Activated CD8-positive, alpha-beta T cell treated with anti-CD3 and anti-CD28 coated beads, Interleukin-2, amount 10 ng/mL, durations not matched to agents 7 days and 5 days (primary cell): ENCODE data around the gene RASSF8. TPM values are rescaled to one million over a fixed set of nuclear protein-coding genes. Genes with fewer than 3 reads are reported as not detected.

ENCODE experiments used
- ATAC-seq: fragments of 150-1000 bp; cut with Tn5 transposase; one replicate; pipeline ENCODE4 v1.10.0; 2021; ENCODE audit warnings: moderate library complexity
- CTCF ChIA-PET: fragments of 350-600 bp; sonication (Branson Sonifier 250); formaldehyde crosslinking; loops from one replicate; lab custom pipeline; 2021; ENCODE audit warnings: antibody characterized with exemption; lab: Charles Lee
- POLR2A ChIA-PET: fragments of 350-600 bp; sonication (Branson Sonifier 250); formaldehyde crosslinking; loops from one replicate; lab custom pipeline; 2021; ENCODE audit warnings: antibody characterized with exemption; lab: Charles Lee
- DNase-seq: peaks from one replicate; pipeline ENCODE4 v3.0.0-alpha.2; 2020
- H3K27ac Mint-ChIP-seq: one replicate; pipeline ENCODE4 v1.8.0; 2021; ENCODE audit warnings: mild to moderate bottlenecking, mixed read lengths
- H3K27me3 Mint-ChIP-seq: one replicate; pipeline ENCODE4 v1.8.0; 2021; ENCODE audit warnings: low read depth, mixed read lengths
- H3K36me3 Mint-ChIP-seq: one replicate; pipeline ENCODE4 v1.8.0; 2021; ENCODE audit warnings: low read depth, mixed read lengths
- H3K4me1 Mint-ChIP-seq: one replicate; pipeline ENCODE4 v1.8.0; 2021; ENCODE audit warnings: low read depth, mixed read lengths
- H3K4me3 Mint-ChIP-seq: one replicate; pipeline ENCODE4 v1.8.0; 2021; ENCODE audit warnings: mild to moderate bottlenecking, mixed read lengths
- H3K9me3 Mint-ChIP-seq: one replicate; pipeline ENCODE4 v1.8.0; 2022; ENCODE audit warnings: mixed read lengths; ENCODE audit not compliant: insufficient read depth
- total RNA-seq, 2 experiments: library from RNA; stranded (reverse); gene quantifications; one replicate each; pipeline ENCODE4 v1.2.3, GENCODE V29; 2021

The RASSF8 gene
- 1 to 10 TPM; 1.0 TPM for total RNA-seq

- no peaks in the 10 kb centered on the region for H3K9me3 Mint-ChIP-seq
- peaks cover 54% of the 10 kb centered on the region for H3K27me3 Mint-ChIP-seq
- ATAC-seq (peak; percentile 84), DNase-seq (peak; percentile 29)
- peaks cover 11% of the 10 kb centered on the region for H3K4me1 Mint-ChIP-seq
- peak within 1 kb of the TSS; percentile 74 for H3K4me3 Mint-ChIP-seq
- no peak within 1 kb of the TSS for H3K27ac Mint-ChIP-seq
- no peaks in the 10 kb centered on the region for H3K36me3 Mint-ChIP-seq
- POLR2A ChIA-PET = no interaction called here
- CTCF ChIA-PET = no interaction called here
These were observed at the start of gene RASSF8 for GRCh38 chr12:25958428-25959070. RASSF8 (plus strand) TSS chr12:25958682; CDS start chr12:26055344, 96,662 bp downstream.

- DNase-seq (no peak), ATAC-seq (no peak)
- H3K27me3 Mint-ChIP-seq = peaks cover 5% of the 10 kb centered on the region
- H3K36me3 Mint-ChIP-seq = no peaks in the 10 kb centered on the region
- no peak overlapping the region for H3K27ac Mint-ChIP-seq
- CTCF ChIA-PET = no interaction called here
- no peaks in the 10 kb centered on the region for H3K4me1 Mint-ChIP-seq
- POLR2A ChIA-PET = no interaction called here
- H3K9me3 Mint-ChIP-seq = no peaks in the 10 kb centered on the region
- H3K4me3 Mint-ChIP-seq = no peak overlapping the region
These were observed 43.9 kb upstream of the RASSF8 start for GRCh38 chr12:25914551-25914950.

GRCh38 chr12:25924491-25925001 lies 33.9 kb upstream of the RASSF8 start:
- DNase-seq (no peak), ATAC-seq (no peak)
- Mint-ChIP-seq H3K27ac (no peak overlapping the region), H3K4me3 (no peak overlapping the region), H3K4me1 (no peaks in the 10 kb centered on the region), H3K27me3 (no peaks in the 10 kb centered on the region), H3K9me3 (no peaks in the 10 kb centered on the region), H3K36me3 (no peaks in the 10 kb centered on the region)
- CTCF ChIA-PET = no interaction called here
- POLR2A ChIA-PET = no interaction called here

- CTCF ChIA-PET = no interaction called here
- Mint-ChIP-seq H3K27me3 (no peaks in the 10 kb centered on the region), H3K4me1 (no peaks in the 10 kb centered on the region), H3K27ac (no peak overlapping the region), H3K9me3 (no peaks in the 10 kb centered on the region), H3K36me3 (no peaks in the 10 kb centered on the region), H3K4me3 (no peak overlapping the region)
- POLR2A ChIA-PET = no interaction called here
- ATAC-seq (no peak), DNase-seq (no peak)
These were observed 33.4 kb upstream of the RASSF8 start for GRCh38 chr12:25925064-25925463.

- Mint-ChIP-seq H3K4me3 (no peak overlapping the region), H3K27ac (no peak overlapping the region), H3K27me3 (no peaks in the 10 kb centered on the region), H3K36me3 (no peaks in the 10 kb centered on the region), H3K4me1 (no peaks in the 10 kb centered on the region), H3K9me3 (no peaks in the 10 kb centered on the region)
- no peak for ATAC-seq
- ChIA-PET POLR2A (no interaction called here), CTCF (no interaction called here)
- DNase-seq = no peak
These were observed 31.9 kb upstream of the RASSF8 start for GRCh38 chr12:25926536-25926935.

- H3K27me3 Mint-ChIP-seq = no peaks in the 10 kb centered on the region
- no peak overlapping the region for H3K27ac Mint-ChIP-seq
- ATAC-seq (no peak), DNase-seq (no peak)
- ChIA-PET CTCF (no interaction called here), POLR2A (no interaction called here)
- H3K4me1 Mint-ChIP-seq = no peaks in the 10 kb centered on the region
- no peaks in the 10 kb centered on the region for H3K36me3 Mint-ChIP-seq
- no peaks in the 10 kb centered on the region for H3K9me3 Mint-ChIP-seq
- H3K4me3 Mint-ChIP-seq = no peak overlapping the region
These were observed 29.3 kb upstream of the RASSF8 start for GRCh38 chr12:25929142-25929541.

- no peaks in the 10 kb centered on the region for H3K36me3 Mint-ChIP-seq
- no peak overlapping the region for H3K4me3 Mint-ChIP-seq
- CTCF ChIA-PET = no interaction called here
- ATAC-seq = no peak
- no peak overlapping the region for H3K27ac Mint-ChIP-seq
- H3K9me3 Mint-ChIP-seq = no peaks in the 10 kb centered on the region
- POLR2A ChIA-PET = no interaction called here
- no peaks in the 10 kb centered on the region for H3K4me1 Mint-ChIP-seq
- no peak for DNase-seq
- H3K27me3 Mint-ChIP-seq = peaks cover 3% of the 10 kb centered on the region
These were observed 25.5 kb upstream of the RASSF8 start for GRCh38 chr12:25932971-25933370.

- H3K27me3 Mint-ChIP-seq = peaks cover 3% of the 10 kb centered on the region
- no peak overlapping the region for H3K4me3 Mint-ChIP-seq
- ChIA-PET CTCF (no interaction called here), POLR2A (no interaction called here)
- ATAC-seq (no peak), DNase-seq (no peak)
- H3K9me3 Mint-ChIP-seq = no peaks in the 10 kb centered on the region
- no peaks in the 10 kb centered on the region for H3K4me1 Mint-ChIP-seq
- H3K36me3 Mint-ChIP-seq = no peaks in the 10 kb centered on the region
- H3K27ac Mint-ChIP-seq = no peak overlapping the region
These were observed 24.0 kb upstream of the RASSF8 start for GRCh38 chr12:25934456-25934855.

GRCh38 chr12:25935355-25936144 lies 22.9 kb upstream of the RASSF8 start:
- H3K27me3 Mint-ChIP-seq = peaks cover 3% of the 10 kb centered on the region
- ATAC-seq = no peak
- H3K9me3 Mint-ChIP-seq = no peaks in the 10 kb centered on the region
- H3K27ac Mint-ChIP-seq = no peak overlapping the region
- ChIA-PET POLR2A (no interaction called here), CTCF (no interaction called here)
- no peak for DNase-seq
- H3K36me3 Mint-ChIP-seq = no peaks in the 10 kb centered on the region
- no peaks in the 10 kb centered on the region for H3K4me1 Mint-ChIP-seq
- H3K4me3 Mint-ChIP-seq = no peak overlapping the region

GRCh38 chr12:25937096-25937495 lies 21.4 kb upstream of the RASSF8 start:
- no peaks in the 10 kb centered on the region for H3K4me1 Mint-ChIP-seq
- POLR2A ChIA-PET = no interaction called here
- no peaks in the 10 kb centered on the region for H3K9me3 Mint-ChIP-seq
- H3K36me3 Mint-ChIP-seq = no peaks in the 10 kb centered on the region
- no peak overlapping the region for H3K4me3 Mint-ChIP-seq
- no peak for ATAC-seq
- DNase-seq = no peak
- CTCF ChIA-PET = no interaction called here
- no peak overlapping the region for H3K27ac Mint-ChIP-seq
- H3K27me3 Mint-ChIP-seq = peaks cover 3% of the 10 kb centered on the region

- no peaks in the 10 kb centered on the region for H3K36me3 Mint-ChIP-seq
- DNase-seq (no peak), ATAC-seq (no peak)
- no peaks in the 10 kb centered on the region for H3K9me3 Mint-ChIP-seq
- no peak overlapping the region for H3K27ac Mint-ChIP-seq
- ChIA-PET CTCF (no interaction called here), POLR2A (no interaction called here)
- H3K4me1 Mint-ChIP-seq = no peaks in the 10 kb centered on the region
- peaks cover 5% of the 10 kb centered on the region for H3K27me3 Mint-ChIP-seq
- no peak overlapping the region for H3K4me3 Mint-ChIP-seq
These were observed 19.9 kb upstream of the RASSF8 start for GRCh38 chr12:25938581-25938980.

- ChIA-PET POLR2A (no interaction called here), CTCF (no interaction called here)
- no peak for ATAC-seq
- Mint-ChIP-seq H3K36me3 (no peaks in the 10 kb centered on the region), H3K27me3 (peaks cover 8% of the 10 kb centered on the region), H3K4me3 (no peak overlapping the region), H3K27ac (no peak overlapping the region), H3K9me3 (no peaks in the 10 kb centered on the region), H3K4me1 (no peaks in the 10 kb centered on the region)
- DNase-seq = no peak
These were observed 18.9 kb upstream of the RASSF8 start for GRCh38 chr12:25939606-25940005.
